SK-N-MC (cell line): ENCODE results near the gene MICU1.
"Not testable (repeated sequence)": the region's sequence is repeated elsewhere in the genome, so short reads cannot be mapped to it uniquely, and the experiment has no call there.

ENCODE experiments used
- EZH2 ChIP-seq: fragments of 200-600 bp; sonication (generic); IDR thresholded peaks from one replicate; pipeline ENCODE4 v1.6.1; 2017; ENCODE audit warnings: antibody characterized with exemption
- POLR2AphosphoS5 ChIP-seq: IDR thresholded peaks from 2 replicates; pipeline ENCODE4 v1.6.1; 2012; ENCODE audit warnings: mild to moderate bottlenecking, low read depth, low read length, borderline replicate concordance

- TF ChIP-seq POLR2AphosphoS5, EZH2: not testable (repeated sequence)
These were observed 240.9 kb downstream of the MICU1 start for GRCh38 chr10:72384982-72385381.
